Esophagus muscularis mucosa (tissue), 4 donors: ENCODE data around the gene DCLRE1C. TPM values are rescaled to one million over a fixed set of nuclear protein-coding genes. Genes with fewer than 3 reads are reported as not detected.

Experiments
- DNase-seq: peaks from one replicate; pipeline ENCODE4 v3.0.0-alpha.2; 2017; ENCODE audit errors: extremely low spot score
- H3K27ac ChIP-seq, 4 donors: fragments of 200-600 bp; sonication (generic); replicated peaks in 1 of 4; 1 replicate in 3 of 4; 2 replicates in 1 of 4; pipeline ENCODE4 v1.5.1; 2016 to 2019; ENCODE audit warnings: mild to moderate bottlenecking in 1 of 4
- H3K27me3 ChIP-seq, 4 donors: fragments of 200-600 bp; sonication (generic); one replicate each; pipeline versions ENCODE4 v1.5.1 to v1.6.0; 2016 to 2019
- H3K36me3 ChIP-seq, 4 donors: fragments of 200-600 bp; sonication (generic); one replicate each; pipeline ENCODE4 v1.5.1; 2016 to 2019
- H3K4me1 ChIP-seq, 4 donors: fragments of 200-600 bp; sonication (generic); one replicate each; pipeline ENCODE4 v1.5.1; 2016 to 2019
- H3K4me3 ChIP-seq, 4 donors: fragments of 200-600 bp; sonication (generic); 1 replicate in 2 of 4; 2 replicates in 2 of 4; pipeline ENCODE4 v1.5.1; 2016 to 2019; ENCODE audit warnings: mild to moderate bottlenecking in 4 of 4, moderate library complexity in 1 of 4
- H3K9me3 ChIP-seq, 4 donors: fragments of 200-600 bp; sonication (generic); 1 replicate in 3 of 4; 2 replicates in 1 of 4; pipeline ENCODE4 v1.5.1; 2016 to 2019
- EP300 ChIP-seq: sonication (generic); formaldehyde crosslinking; IDR thresholded peaks from one replicate; pipeline ENCODE4 v1.6.1; 2017; ENCODE audit warnings: antibody characterized with exemption
- POLR2A ChIP-seq: fragments of 450-650 bp; IDR thresholded peaks from one replicate; pipeline ENCODE4 v1.6.1; 2017; ENCODE audit warnings: antibody characterized with exemption, moderate library complexity, mild to moderate bottlenecking, low read depth
- POLR2AphosphoS5 ChIP-seq, 2 donors: sonication (generic); formaldehyde crosslinking; IDR thresholded peaks; one replicate each; pipeline ENCODE4 v1.6.1; 2017; ENCODE audit warnings: antibody characterized with exemption in 2 of 2
- WGBS: methylation state at CpG from one replicate; pipeline ENCODE4 v1.1.5; 2018; 5-methylcytosine and 5-hydroxymethylcytosine counted together
- intact Hi-C: fragments of 100-400 bp; cut with DNase I; formaldehyde crosslinking; loops from one replicate; pipeline ENCODE4 v1.15.1; 2023
- total RNA-seq, 4 donors: library from RNA; depleted of rRNA; stranded (reverse); fragments of >200 nt; gene quantifications; one replicate each; pipeline versions ENCODE4 v1.1.0 to v1.2.1, GENCODE V29; 2016
- TF ChIP-seq, protein P1 (sequence below), 3 experiments: fragments of 200-600 bp in 2 of 3; fragments of 450-650 bp in 1 of 3; sonication (generic) in 2 of 3; IDR thresholded peaks; one replicate each; pipeline ENCODE4 v1.5.1; 2017 to 2019; ENCODE audit warnings: antibody characterized with exemption in 3 of 3, mild to moderate bottlenecking in 2 of 3, moderate library complexity in 1 of 3

The DCLRE1C gene
- total RNA-seq, 4 donors from 2014 or later, result 6.6 to 12.8 (median 10.6) TPM

- Histone ChIP-seq H3K9me3 (no peaks in the 10 kb centered on the region), H3K36me3 (no peaks in the 10 kb centered on the region), H3K4me3 (peak within 1 kb of the TSS; percentile 72 to 86 (median 80)), H3K27me3 (no peaks in the 10 kb centered on the region), H3K4me1 (peaks cover 10 to 19% (median 17%) of the 10 kb centered on the region in 4 donors), H3K27ac (peak within 1 kb of the TSS; percentile 89 to 96 (median 94))
- intact Hi-C loops, result loop anchor here (5.0 kb wide), 2 partner anchors 122 to 208 kb away; partner anchors contain the start of genes CDNF, HSPA14, MSANTD7 and NMT2
- peak; percentile 59 to 76 for TF ChIP-seq POLR2AphosphoS5 (IDR thresholded peaks at IDR 0.05)
- no peak for TF ChIP-seq EP300
- TF ChIP-seq, protein P1, sequence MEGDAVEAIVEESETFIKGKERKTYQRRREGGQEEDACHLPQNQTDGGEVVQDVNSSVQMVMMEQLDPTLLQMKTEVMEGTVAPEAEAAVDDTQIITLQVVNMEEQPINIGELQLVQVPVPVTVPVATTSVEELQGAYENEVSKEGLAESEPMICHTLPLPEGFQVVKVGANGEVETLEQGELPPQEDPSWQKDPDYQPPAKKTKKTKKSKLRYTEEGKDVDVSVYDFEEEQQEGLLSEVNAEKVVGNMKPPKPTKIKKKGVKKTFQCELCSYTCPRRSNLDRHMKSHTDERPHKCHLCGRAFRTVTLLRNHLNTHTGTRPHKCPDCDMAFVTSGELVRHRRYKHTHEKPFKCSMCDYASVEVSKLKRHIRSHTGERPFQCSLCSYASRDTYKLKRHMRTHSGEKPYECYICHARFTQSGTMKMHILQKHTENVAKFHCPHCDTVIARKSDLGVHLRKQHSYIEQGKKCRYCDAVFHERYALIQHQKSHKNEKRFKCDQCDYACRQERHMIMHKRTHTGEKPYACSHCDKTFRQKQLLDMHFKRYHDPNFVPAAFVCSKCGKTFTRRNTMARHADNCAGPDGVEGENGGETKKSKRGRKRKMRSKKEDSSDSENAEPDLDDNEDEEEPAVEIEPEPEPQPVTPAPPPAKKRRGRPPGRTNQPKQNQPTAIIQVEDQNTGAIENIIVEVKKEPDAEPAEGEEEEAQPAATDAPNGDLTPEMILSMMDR (IDR thresholded peaks at IDR 0.05), result no peak
- TF ChIP-seq POLR2A, result peak; percentile 5
- under 1% methylated on average over 25 of the region's 60 CpGs for WGBS
- DNase-seq, result peak; percentile 98
These were observed 5.5 kb upstream of the DCLRE1C start, which contains the start of gene MEIG1 for GRCh38 chr10:14959221-14960057. Gene MEIG1, plus strand, starts transcription at chr10:14959388. Its CDS starts 7,081 bp downstream, at chr10:14966469.

GRCh38 chr10:14958872-14959220, 5.0 kb upstream of the DCLRE1C start:
- Histone ChIP-seq H3K4me1 (peaks cover 10 to 20% (median 18%) of the 10 kb centered on the region in 4 donors), H3K27ac (peak overlapping the region; percentile 89 to 96 (median 94)), H3K27me3 (no peaks in the 10 kb centered on the region), H3K9me3 (no peaks in the 10 kb centered on the region), H3K4me3 (peak overlapping the region; percentile 72 to 86 (median 80)), H3K36me3 (no peaks in the 10 kb centered on the region)
- TF ChIP-seq POLR2A (no peak), EP300 (no peak), POLR2AphosphoS5 (IDR thresholded peaks at IDR 0.05) (no peak)
- TF ChIP-seq, protein P1 (IDR thresholded peaks at IDR 0.05), result no peak
- 47% methylated on average over 12 of the region's 12 CpGs for WGBS
- DNase-seq, result no peak
- intact Hi-C loops, result loop anchor here (5.0 kb wide), 1 partner anchor 208 kb away; the partner anchor contains the start of gene NMT2

DNA sequence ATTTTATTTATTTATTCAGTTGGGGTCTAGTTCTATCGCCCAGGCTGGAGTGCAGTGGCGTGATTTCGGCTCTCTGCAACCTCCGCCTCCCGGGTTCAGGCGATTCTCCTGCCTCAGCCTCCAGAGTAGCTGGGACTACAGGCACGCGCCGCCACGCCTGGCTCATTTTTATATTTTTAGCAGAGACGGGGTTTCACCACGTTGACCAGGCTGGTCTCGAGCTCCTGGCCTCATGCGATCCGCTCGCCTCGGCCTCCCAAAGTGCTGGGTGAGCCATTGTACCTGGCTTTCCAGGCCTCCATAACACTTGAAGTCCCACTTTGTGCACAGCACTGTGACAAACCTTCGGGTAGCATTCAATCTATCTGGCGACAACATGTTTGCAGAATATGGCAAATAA, 1.0 kb upstream of the DCLRE1C start:
- Histone ChIP-seq H3K9me3 (no peaks in the 10 kb centered on the region), H3K4me1 (peaks cover 15 to 43% (median 32%) of the 10 kb centered on the region in 4 donors), H3K36me3 (peaks cover 0 to 4% (median 0%) of the 10 kb centered on the region in 4 donors), H3K27me3 (no peaks in the 10 kb centered on the region), H3K4me3 (peak overlapping the region in 1 of 4 donors; percentile 77), H3K27ac (peak overlapping the region; percentile 86 to 94 (median 90))
- no peak for DNase-seq
- intact Hi-C loops, result loop anchor here (5.0 kb wide), 3 partner anchors 73 to 212 kb away; partner anchors contain the start of genes NMT2 and RPP38
- WGBS, result 93% methylated on average over 19 of the region's 19 CpGs
- TF ChIP-seq POLR2AphosphoS5 (IDR thresholded peaks at IDR 0.05) (no peak), EP300 (no peak), POLR2A (no peak)
- TF ChIP-seq, protein P1 (IDR thresholded peaks at IDR 0.05), result no peak

- intact Hi-C loops, result loop anchor here (5.0 kb wide), 2 partner anchors 71 to 144 kb away; partner anchors contain the start of gene RPP38
- H3K27me3 ChIP-seq, result no peaks in the 10 kb centered on the region
- no peaks in the 10 kb centered on the region for H3K9me3 ChIP-seq
- peaks cover 15 to 38% (median 27%) of the 10 kb centered on the region in 4 donors for H3K4me1 ChIP-seq
- DNase-seq, result peak; percentile 92
- peak overlapping the region; percentile 86 to 94 (median 90) for H3K27ac ChIP-seq
- WGBS, result 3% methylated on average over 17 of the region's 32 CpGs
- H3K36me3 ChIP-seq, result peaks cover 0 to 8% (median 2%) of the 10 kb centered on the region in 4 donors
- peak overlapping the region; percentile 72 to 90 (median 75) for H3K4me3 ChIP-seq
- TF ChIP-seq EP300 (no peak), POLR2AphosphoS5 (IDR thresholded peaks at IDR 0.05) (no peak), POLR2A (no peak)
- TF ChIP-seq, protein P1 (IDR thresholded peaks at IDR 0.05), result peak in 2 of 3 experiments; percentile 5 to 35
These were observed 384 bp downstream of the DCLRE1C start for GRCh38 chr10:14953424-14954000.
